OCI-LY1 (cell line): ENCODE measurements around the gene STAB1.
A peak's percentile ranks its signal among the peaks of the same experiment; 100 is the strongest.

Experiments
- CTCF ChIP-seq: fragments of 200-600 bp; sonication (generic), shearing (Covaris generic); IDR thresholded peaks from 2 replicates; pipeline ENCODE4 v1.5.1; 2017; ENCODE audit warnings: mild to moderate bottlenecking, antibody characterized with exemption, low read length, moderate library complexity, mixed read lengths
- EZH2 ChIP-seq: fragments of 200-600 bp; sonication (generic), shearing (Covaris generic); IDR thresholded peaks from 2 replicates; pipeline ENCODE4 v1.8.0; 2017; ENCODE audit warnings: borderline replicate concordance, mixed run types, mild to moderate bottlenecking, antibody characterized with exemption, low read length, moderate library complexity, mixed read lengths

GRCh38 chr3:52481819-52482521 lies 13.2 kb upstream of the STAB1 start:
- TF ChIP-seq CTCF (peak; percentile 53), EZH2 (no peak)
